Measurements from ENCODE around the gene ABCD1.

ABCD1 gene

DNA sequence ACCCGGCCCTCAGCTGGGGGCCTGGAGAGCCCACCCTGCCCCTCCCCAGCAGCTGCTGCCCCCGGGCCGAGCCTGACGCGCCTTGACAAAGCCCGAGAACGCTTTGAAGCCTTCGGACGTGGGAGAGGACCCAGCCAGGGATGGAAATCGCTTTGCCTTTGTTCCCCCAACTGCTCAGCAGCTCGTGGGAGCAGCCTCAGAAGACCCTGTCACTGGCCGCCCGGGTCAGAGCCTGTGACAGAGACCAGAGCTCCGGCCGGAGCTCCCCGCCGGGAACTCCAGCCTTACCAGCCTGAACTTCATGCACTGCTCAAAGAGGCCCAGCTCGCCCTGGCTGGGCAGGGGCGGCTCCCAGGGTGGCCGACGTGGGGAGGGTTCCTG lies 39.5 kb upstream of the ABCD1 start:
- ChIA-PET POLR2A (interaction anchor here (0.5 kb wide), 1 partner anchor 110 kb away, joined by 3 read pairs; the partner anchor contains the start of gene SSR4), CTCF (interaction anchor here (0.6 to 3.0 kb wide), 2 partner anchors 17 to 260 kb away, joined by 4 to 15 read pairs; no protein-coding TSS in a partner anchor)
- H3K36me3 ChIP-seq (ENCODE audit: control insufficient read depth in 2 of 2, insufficient read depth in 1 of 2, low read length in 2 of 2) = peaks cover 0 to 8% of the 10 kb centered on the region in 2 experiments; a peak in 1 of 3 replicates
- no peak for TF ChIP-seq ZFP41 (tag by site-specific recombination; IDR thresholded peaks at IDR 0.05; ENCODE audit: borderline replicate concordance)
- TF ChIP-seq, protein P1, sequence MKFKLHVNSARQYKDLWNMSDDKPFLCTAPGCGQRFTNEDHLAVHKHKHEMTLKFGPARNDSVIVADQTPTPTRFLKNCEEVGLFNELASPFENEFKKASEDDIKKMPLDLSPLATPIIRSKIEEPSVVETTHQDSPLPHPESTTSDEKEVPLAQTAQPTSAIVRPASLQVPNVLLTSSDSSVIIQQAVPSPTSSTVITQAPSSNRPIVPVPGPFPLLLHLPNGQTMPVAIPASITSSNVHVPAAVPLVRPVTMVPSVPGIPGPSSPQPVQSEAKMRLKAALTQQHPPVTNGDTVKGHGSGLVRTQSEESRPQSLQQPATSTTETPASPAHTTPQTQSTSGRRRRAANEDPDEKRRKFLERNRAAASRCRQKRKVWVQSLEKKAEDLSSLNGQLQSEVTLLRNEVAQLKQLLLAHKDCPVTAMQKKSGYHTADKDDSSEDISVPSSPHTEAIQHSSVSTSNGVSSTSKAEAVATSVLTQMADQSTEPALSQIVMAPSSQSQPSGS (tag by site-specific recombination; IDR thresholded peaks at IDR 0.05; ENCODE audit: low read depth) = no peak
- TF ChIP-seq ZNF37A (tag by site-specific recombination; IDR thresholded peaks at IDR 0.05) = no peak
- TF ChIP-seq ZNF23 (tag by site-specific recombination; IDR thresholded peaks at IDR 0.05; ENCODE audit: borderline replicate concordance) = no peak
- TF ChIP-seq GFI1B (tag by site-specific recombination; IDR thresholded peaks at IDR 0.05) = no peak
- TF ChIP-seq ZNF184 (tag by site-specific recombination; IDR thresholded peaks at IDR 0.05) = no peak
- no peak for TF ChIP-seq ZBTB21 (tag by site-specific recombination; IDR thresholded peaks at IDR 0.05)
- no peak for TF ChIP-seq BCL11A (tag by site-specific recombination; IDR thresholded peaks at IDR 0.05; ENCODE audit: low read depth)
- no peak for TF ChIP-seq ZNF654 (tag by site-specific recombination; IDR thresholded peaks at IDR 0.05; ENCODE audit: low read depth)
- TF ChIP-seq MEIS1 (CRISPR knock-in tag; IDR thresholded peaks at IDR 0.05; ENCODE audit: borderline replicate concordance) = no peak
- no peak for TF ChIP-seq SCRT1 (tag by site-specific recombination; IDR thresholded peaks at IDR 0.05; ENCODE audit: borderline replicate concordance)
- no peak for TF ChIP-seq ZNF560 (tag by site-specific recombination; IDR thresholded peaks at IDR 0.05; ENCODE audit: borderline replicate concordance)
- TF ChIP-seq ZBTB48 (tag by site-specific recombination; IDR thresholded peaks at IDR 0.05) = no peak
- no peak for TF ChIP-seq ZNF133 (tag by site-specific recombination; IDR thresholded peaks at IDR 0.05)
- TF ChIP-seq HOXC10 (CRISPR knock-in tag; IDR thresholded peaks at IDR 0.05) = no peak
- no peak for TF ChIP-seq ZBTB17 (tag by site-specific recombination; IDR thresholded peaks at IDR 0.05)
- no peak for TF ChIP-seq BCL11B (tag by site-specific recombination; IDR thresholded peaks at IDR 0.05; ENCODE audit: low read depth)
- no peak for TF ChIP-seq ZNF677 (tag by site-specific recombination; IDR thresholded peaks at IDR 0.05)
- H3K4me1 ChIP-seq (ENCODE audit: control insufficient read depth, insufficient read depth, low read length) = no peaks in the 10 kb centered on the region
- no peak overlapping the region for H3K4me3 ChIP-seq (ENCODE audit: low read depth, low read length)
- no peaks in the 10 kb centered on the region for H3K9me3 ChIP-seq (ENCODE audit: control insufficient read depth, insufficient read depth, low read depth, low read length)
- no peak overlapping the region for H3K27ac ChIP-seq (ENCODE audit: extremely low read depth, low read depth, low read length)

DNA sequence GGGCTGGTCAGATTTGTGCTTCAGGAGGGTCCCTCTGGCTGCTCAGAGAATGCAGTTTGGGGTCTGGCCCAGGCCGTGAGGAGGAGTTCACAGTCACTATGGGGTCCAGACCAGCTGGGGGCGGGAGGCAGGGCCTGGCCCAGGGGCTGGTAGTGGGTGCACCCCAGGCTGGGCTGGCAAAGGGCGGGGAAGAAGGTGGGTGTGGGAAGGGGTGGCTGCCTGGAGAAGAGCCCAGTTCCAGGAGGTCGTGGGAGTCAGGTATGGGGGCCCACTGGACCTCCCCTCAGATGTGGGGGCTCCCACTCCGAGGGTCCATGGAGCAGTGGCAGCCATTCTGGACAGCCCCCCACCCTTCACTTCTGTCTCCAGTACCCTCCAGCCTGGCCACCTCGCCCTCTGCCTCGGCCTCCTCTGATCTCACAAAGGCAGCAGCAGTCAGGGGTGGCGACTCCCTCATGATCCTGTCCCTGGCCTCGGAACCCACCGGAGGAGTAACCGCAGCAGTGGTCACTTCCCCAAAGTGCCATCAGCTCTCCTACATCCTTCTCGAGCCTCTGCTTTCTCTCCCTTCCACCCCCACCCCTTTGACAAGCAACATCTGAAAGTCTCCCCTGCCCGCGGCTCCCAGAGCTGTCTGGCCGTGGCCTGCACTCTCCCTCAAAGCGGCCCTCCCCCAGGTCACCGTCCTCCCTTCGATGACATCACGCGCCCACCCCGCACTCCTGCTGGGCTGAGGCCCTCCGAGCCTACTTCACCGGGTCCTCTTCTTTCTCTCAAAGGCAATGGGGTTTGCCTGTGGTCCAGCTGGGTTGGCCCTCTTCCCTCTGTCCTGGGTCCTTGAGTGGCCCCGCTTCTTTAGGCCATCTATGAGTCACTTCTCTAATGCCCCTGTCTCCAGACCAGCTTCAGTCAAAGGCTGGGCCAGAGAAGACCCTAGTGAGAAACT lies 38.6 kb upstream of the ABCD1 start:
- no peaks in the 10 kb centered on the region for H3K9me3 ChIP-seq (ENCODE audit: control insufficient read depth, insufficient read depth, low read depth, low read length)
- H3K4me3 ChIP-seq (ENCODE audit: low read depth, low read length) = no peak overlapping the region
- ChIA-PET CTCF (interaction anchor here (0.6 to 3.0 kb wide), 3 partner anchors 18 to 259 kb away, joined by 3 to 15 read pairs (median 4); no protein-coding TSS in a partner anchor), POLR2A (no interaction called here)
- H3K27ac ChIP-seq (ENCODE audit: extremely low read depth, low read depth, low read length) = no peak overlapping the region
- H3K4me1 ChIP-seq (ENCODE audit: control insufficient read depth, insufficient read depth, low read length) = no peaks in the 10 kb centered on the region
- peaks cover 0 to 17% of the 10 kb centered on the region in 2 experiments; a peak in 1 of 3 replicates for H3K36me3 ChIP-seq (ENCODE audit: control insufficient read depth in 2 of 2, insufficient read depth in 1 of 2, low read length in 2 of 2)
- TF ChIP-seq ZNF76 (tag by site-specific recombination; IDR thresholded peaks at IDR 0.05; ENCODE audit: borderline replicate concordance, low read depth) = no peak
- TF ChIP-seq, protein P2, sequence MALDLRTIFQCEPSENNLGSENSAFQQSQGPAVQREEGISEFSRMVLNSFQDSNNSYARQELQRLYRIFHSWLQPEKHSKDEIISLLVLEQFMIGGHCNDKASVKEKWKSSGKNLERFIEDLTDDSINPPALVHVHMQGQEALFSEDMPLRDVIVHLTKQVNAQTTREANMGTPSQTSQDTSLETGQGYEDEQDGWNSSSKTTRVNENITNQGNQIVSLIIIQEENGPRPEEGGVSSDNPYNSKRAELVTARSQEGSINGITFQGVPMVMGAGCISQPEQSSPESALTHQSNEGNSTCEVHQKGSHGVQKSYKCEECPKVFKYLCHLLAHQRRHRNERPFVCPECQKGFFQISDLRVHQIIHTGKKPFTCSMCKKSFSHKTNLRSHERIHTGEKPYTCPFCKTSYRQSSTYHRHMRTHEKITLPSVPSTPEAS (tag by site-specific recombination; IDR thresholded peaks at IDR 0.05) = no peak
- no peak for TF ChIP-seq ZNF837 (tag by site-specific recombination; IDR thresholded peaks at IDR 0.05)
- TF ChIP-seq, protein P3, sequence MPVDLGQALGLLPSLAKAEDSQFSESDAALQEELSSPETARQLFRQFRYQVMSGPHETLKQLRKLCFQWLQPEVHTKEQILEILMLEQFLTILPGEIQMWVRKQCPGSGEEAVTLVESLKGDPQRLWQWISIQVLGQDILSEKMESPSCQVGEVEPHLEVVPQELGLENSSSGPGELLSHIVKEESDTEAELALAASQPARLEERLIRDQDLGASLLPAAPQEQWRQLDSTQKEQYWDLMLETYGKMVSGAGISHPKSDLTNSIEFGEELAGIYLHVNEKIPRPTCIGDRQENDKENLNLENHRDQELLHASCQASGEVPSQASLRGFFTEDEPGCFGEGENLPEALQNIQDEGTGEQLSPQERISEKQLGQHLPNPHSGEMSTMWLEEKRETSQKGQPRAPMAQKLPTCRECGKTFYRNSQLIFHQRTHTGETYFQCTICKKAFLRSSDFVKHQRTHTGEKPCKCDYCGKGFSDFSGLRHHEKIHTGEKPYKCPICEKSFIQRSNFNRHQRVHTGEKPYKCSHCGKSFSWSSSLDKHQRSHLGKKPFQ (tag by site-specific recombination; IDR thresholded peaks at IDR 0.05) = no peak
- TF ChIP-seq ZNF133 (tag by site-specific recombination; IDR thresholded peaks at IDR 0.05) = no peak
- TF ChIP-seq EGR2 (tag by site-specific recombination; IDR thresholded peaks at IDR 0.05; ENCODE audit: low read depth) = peak; percentile 80
- TF ChIP-seq ZNF23 (tag by site-specific recombination; IDR thresholded peaks at IDR 0.05; ENCODE audit: borderline replicate concordance) = no peak
- no peak for TF ChIP-seq ZNF266 (tag by site-specific recombination; IDR thresholded peaks at IDR 0.05; ENCODE audit: low read depth)
- TF ChIP-seq MYNN (tag by site-specific recombination; IDR thresholded peaks at IDR 0.05; ENCODE audit: borderline replicate concordance) = no peak
- no peak for TF ChIP-seq ZNF555 (tag by site-specific recombination; conservative IDR thresholded peaks at IDR 0.05)
- no peak for TF ChIP-seq SETDB1 (IDR thresholded peaks at IDR 0.05; ENCODE audit: insufficient read length, low read length)
- no peak for TF ChIP-seq ZNF610 (tag by site-specific recombination; IDR thresholded peaks at IDR 0.05; ENCODE audit: borderline replicate concordance)
- no peak for TF ChIP-seq SCRT1 (tag by site-specific recombination; IDR thresholded peaks at IDR 0.05; ENCODE audit: borderline replicate concordance)
- TF ChIP-seq ZNF248 (tag by site-specific recombination; IDR thresholded peaks at IDR 0.05) = no peak
- TF ChIP-seq ZBTB20 (tag by site-specific recombination; IDR thresholded peaks at IDR 0.05) = no peak

Data from HEK293 (cell line).